HFF-Myc (cell line): Measurements from ENCODE around the gene CAPZB.

ENCODE experiments used
- DNase-seq: peaks from one replicate; pipeline ENCODE4 v3.0.0-alpha.2; 2011; ENCODE audit warnings: low read depth; ENCODE audit errors: extremely low read depth
- H3K4me3 ChIP-seq: replicated peaks from 2 replicates; pipeline ENCODE4 v1.5.1; 2011; ENCODE audit warnings: low read depth, mild to moderate bottlenecking, control low read depth, low read length
- TF ChIP-seq, protein P1 (sequence below): IDR thresholded peaks from 2 replicates; pipeline ENCODE4 v1.5.1; 2012; ENCODE audit warnings: mild to moderate bottlenecking, low read depth, low read length, control low read depth; ENCODE audit errors: missing control alignments

Gene CAPZB

DNA sequence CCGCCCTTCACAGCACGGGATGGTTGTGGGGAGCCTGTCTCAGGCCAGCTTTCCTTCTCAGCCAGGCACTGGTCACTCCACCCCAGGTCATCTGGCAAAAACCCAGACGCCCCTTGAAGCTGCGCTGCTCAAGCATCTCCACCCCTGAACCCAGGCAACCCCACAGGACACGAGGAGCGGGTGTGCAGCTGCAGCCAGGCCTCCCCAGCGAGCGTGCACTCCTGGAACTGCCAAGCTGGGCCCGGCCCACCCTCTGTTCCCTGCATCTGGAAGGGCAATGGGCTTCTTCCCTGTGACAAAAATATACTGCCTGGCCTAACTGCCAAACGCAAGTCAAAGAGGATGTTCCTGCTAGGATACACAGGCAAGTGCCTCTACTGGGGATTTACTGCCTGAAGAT, 133.5 kb downstream of the CAPZB start:
- no peak for DNase-seq
- TF ChIP-seq, protein P1, sequence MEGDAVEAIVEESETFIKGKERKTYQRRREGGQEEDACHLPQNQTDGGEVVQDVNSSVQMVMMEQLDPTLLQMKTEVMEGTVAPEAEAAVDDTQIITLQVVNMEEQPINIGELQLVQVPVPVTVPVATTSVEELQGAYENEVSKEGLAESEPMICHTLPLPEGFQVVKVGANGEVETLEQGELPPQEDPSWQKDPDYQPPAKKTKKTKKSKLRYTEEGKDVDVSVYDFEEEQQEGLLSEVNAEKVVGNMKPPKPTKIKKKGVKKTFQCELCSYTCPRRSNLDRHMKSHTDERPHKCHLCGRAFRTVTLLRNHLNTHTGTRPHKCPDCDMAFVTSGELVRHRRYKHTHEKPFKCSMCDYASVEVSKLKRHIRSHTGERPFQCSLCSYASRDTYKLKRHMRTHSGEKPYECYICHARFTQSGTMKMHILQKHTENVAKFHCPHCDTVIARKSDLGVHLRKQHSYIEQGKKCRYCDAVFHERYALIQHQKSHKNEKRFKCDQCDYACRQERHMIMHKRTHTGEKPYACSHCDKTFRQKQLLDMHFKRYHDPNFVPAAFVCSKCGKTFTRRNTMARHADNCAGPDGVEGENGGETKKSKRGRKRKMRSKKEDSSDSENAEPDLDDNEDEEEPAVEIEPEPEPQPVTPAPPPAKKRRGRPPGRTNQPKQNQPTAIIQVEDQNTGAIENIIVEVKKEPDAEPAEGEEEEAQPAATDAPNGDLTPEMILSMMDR: no peak
- H3K4me3 ChIP-seq: no peak overlapping the region

DNA sequence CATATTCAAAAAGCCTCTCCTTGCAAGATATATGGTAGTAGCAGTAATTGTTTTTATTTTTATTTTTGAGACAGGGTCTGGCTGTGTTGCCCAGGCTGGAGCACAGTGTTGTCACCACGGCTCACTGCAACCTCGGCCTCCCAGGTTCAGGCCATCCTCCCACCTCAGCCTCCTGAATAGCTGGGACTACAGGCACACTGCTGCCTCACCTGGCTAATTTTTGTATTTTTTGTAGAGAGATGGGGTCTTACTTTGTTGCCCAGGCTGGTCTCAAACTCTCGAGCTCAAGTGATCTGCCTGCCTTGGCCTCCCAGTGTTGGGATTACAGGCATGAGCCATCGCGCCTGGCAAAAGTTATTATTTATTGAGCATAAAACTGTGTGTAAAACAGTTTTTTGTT, 134.8 kb downstream of the CAPZB start:
- DNase-seq: no peak
- no peak overlapping the region for H3K4me3 ChIP-seq
- TF ChIP-seq, protein P1: no peak

DNA sequence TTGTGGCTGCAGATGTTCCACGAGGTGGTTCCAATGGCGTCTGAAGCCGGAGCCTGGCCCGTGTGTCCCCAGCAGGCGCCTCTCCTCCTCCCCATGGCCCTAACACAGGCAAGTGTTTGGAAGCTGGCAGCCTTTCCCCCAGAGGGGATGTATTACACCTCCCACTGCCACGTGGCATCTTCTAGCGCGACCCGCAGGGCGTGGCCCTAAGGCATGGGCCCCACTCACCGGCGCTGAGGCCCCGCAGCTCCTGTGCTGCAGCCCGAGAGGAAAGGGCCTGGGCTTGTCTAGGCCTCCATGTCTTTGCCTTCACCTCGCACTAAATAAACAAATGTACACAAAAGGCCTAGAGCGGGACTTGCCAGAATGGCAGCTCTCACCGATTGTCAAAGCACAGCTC, 135.3 kb downstream of the CAPZB start:
- TF ChIP-seq, protein P1: no peak
- H3K4me3 ChIP-seq: no peak overlapping the region
- no peak for DNase-seq

DNA sequence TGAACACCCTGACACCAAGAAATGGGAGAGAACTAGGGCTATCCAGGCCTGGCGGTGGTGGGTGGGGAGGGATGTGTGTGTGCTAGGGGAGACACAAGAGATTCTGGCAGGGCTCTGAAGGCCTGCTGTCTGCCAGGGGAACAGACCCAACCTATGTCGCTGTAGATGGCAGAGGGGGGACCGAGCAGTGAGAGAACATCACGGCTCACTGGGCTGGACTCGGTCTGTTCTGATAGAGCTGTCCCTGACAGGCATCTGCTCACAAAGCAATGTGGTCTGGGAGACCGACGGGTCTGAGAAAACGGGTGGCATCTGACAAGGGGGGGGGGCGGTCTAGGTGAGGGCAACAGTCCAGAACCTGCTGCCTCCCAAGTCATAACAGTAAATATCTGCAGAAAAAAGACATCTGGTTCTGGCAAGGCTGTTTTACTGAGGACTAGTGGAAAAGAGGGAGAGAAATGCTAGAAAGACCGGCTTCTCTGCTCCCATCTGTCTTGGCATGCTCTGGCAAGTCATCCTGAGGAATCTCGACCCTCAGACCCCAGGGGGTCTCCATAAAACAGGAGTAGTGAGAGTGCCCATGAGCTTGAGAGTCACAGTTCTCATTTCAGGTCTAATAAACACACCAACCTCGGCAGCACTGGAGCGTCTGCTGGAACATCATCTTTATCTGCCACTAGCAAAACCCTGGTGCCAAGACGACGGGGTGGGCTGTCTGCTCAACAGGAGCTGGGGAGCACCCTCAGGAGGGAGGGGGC, 136.7 kb downstream of the CAPZB start:
- TF ChIP-seq, protein P1: no peak
- no peak for DNase-seq
- H3K4me3 ChIP-seq: no peak overlapping the region

DNA sequence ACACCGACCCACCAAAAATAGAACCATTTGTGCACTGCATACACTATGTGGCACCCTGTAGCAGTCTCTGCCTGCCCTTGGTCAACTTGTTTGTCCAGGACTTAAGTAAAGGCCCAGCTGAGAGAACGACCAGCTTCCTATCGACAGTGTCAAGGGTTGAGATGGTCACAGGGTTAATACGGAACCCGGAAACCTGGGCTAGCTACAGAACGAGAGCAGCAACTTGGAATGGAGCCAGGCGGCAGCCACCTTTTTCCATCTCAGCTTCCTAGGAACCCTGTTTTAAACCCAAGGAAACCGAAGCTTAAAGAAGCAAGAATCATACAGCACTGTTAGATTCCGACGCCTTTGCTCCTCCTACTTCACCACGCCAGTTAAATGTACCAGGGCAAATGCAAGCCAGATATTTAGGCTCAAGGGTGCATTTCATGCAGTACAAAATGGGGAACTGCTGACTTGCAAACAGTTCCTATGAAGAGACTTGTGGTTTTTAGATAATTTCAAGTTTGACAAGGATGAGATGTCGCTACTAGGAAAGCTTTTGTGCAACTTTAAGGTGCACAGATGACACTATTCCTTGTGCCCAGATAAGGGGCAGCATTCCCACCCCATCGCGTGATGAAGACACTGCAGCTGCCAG, 137.7 kb downstream of the CAPZB start:
- no peak overlapping the region for H3K4me3 ChIP-seq
- TF ChIP-seq, protein P1: no peak
- DNase-seq: no peak

DNA sequence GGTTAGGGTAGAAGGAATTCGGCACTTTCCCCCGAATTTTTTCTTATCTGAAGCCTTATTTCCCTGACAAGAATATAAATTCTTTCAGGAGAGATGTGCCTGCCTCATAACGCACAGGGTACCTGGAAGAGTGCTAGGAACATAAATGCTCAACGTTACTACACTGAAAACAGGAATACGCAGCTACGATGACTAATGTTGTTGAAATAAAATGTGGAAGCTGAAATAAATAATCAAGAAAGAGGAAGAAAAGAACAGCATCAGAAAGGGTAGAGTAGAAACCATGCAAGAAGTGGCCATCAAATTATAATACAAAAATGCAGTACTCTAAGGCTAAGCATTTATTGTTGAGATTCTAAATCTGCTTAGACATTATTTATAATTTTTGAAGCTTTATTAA, 139.3 kb downstream of the CAPZB start:
- TF ChIP-seq, protein P1: no peak
- no peak overlapping the region for H3K4me3 ChIP-seq
- no peak for DNase-seq
